MCF 10A (cell line): ENCODE data around the gene CST3. TPM values are rescaled to one million over a fixed set of nuclear protein-coding genes. Genes with fewer than 3 reads are reported as not detected.

Source experiments
- BruUV-seq: library from RNA; stranded (reverse); fragments of 400-500 nt; replicated peaks from 2 replicates; lab custom pipeline; 2021; lab: Mats Ljungman, UMichigan
- CTCF ChIA-PET: fragments of 300-600 bp; sonication (Branson Sonifier 250); formaldehyde crosslinking; extraction: SDS; loops from one replicate; lab custom pipeline; 2021; ENCODE audit warnings: antibody characterized with exemption, inconsistent platforms; lab: Yijun Ruan, JAX
- POLR2A ChIA-PET: fragments of 300-600, 350-650 bp; sonication (Branson Sonifier 250); formaldehyde crosslinking; extraction: SDS; loops from one replicate; lab custom pipeline; 2020; ENCODE audit warnings: antibody characterized with exemption, inconsistent platforms; lab: Yijun Ruan, JAX
- DNase-seq: peaks from one replicate; pipeline ENCODE4 v3.0.0-alpha.2; 2018; ENCODE audit not compliant: unreplicated experiment
- H3K27ac Mint-ChIP-seq: one replicate; pipeline ENCODE4 v1.8.0; 2022; ENCODE audit warnings: mild to moderate bottlenecking, low read depth, mixed read lengths; ENCODE audit not compliant: unreplicated experiment
- H3K27me3 Mint-ChIP-seq: one replicate; pipeline ENCODE4 v1.8.0; 2022; ENCODE audit warnings: mixed read lengths; ENCODE audit not compliant: insufficient read depth, unreplicated experiment
- H3K36me3 Mint-ChIP-seq: one replicate; pipeline ENCODE4 v1.8.0; 2022; ENCODE audit warnings: mild to moderate bottlenecking, moderate library complexity, mixed read lengths; ENCODE audit not compliant: insufficient read depth, unreplicated experiment
- H3K4me1 Mint-ChIP-seq: one replicate; pipeline ENCODE4 v1.8.0; 2022; ENCODE audit warnings: mixed read lengths; ENCODE audit not compliant: insufficient read depth, unreplicated experiment
- H3K4me3 Mint-ChIP-seq: one replicate; pipeline ENCODE4 v1.8.0; 2022; ENCODE audit warnings: mild to moderate bottlenecking, moderate library complexity, mixed read lengths; ENCODE audit not compliant: unreplicated experiment
- H3K9me3 Mint-ChIP-seq: one replicate; pipeline ENCODE4 v1.8.0; 2022; ENCODE audit warnings: mixed read lengths; ENCODE audit not compliant: unreplicated experiment
- intact Hi-C: fragments of 100-400 bp; cut with micrococcal nuclease; formaldehyde crosslinking; loops from 2 replicates; pipeline ENCODE4 v1.14.1; 2022
- total RNA-seq: library from RNA; stranded (reverse); gene quantifications from 2 replicates; pipeline ENCODE4 v1.2.3, GENCODE V29; 2022
- TF ChIP-seq, protein P1 (sequence below): fragments of 200-600 bp; IDR thresholded peaks from one replicate; pipeline ENCODE4 v1.8.0; 2022; ENCODE audit warnings: antibody characterized with exemption, mild to moderate bottlenecking; ENCODE audit not compliant: unreplicated experiment

CST3 gene
- total RNA-seq, 1 experiment from 2014 or later = 303 TPM

GRCh38 chr20:23670361-23670760 lies 32.6 kb upstream of the CST3 start:
- Mint-ChIP-seq H3K4me3 (no peak overlapping the region), H3K36me3 (no peaks in the 10 kb centered on the region), H3K27ac (no peak overlapping the region), H3K9me3 (no peaks in the 10 kb centered on the region), H3K27me3 (peaks cover 6% of the 10 kb centered on the region), H3K4me1 (no peaks in the 10 kb centered on the region)
- ChIA-PET POLR2A (no interaction called here), CTCF (interaction anchor here (0.7 to 1.5 kb wide), 4 partner anchors 8 to 327 kb away, joined by 3 to 8 read pairs (median 4); partner anchors contain the start of gene CST8)
- intact Hi-C loops = no loop called here
- TF ChIP-seq, protein P1, sequence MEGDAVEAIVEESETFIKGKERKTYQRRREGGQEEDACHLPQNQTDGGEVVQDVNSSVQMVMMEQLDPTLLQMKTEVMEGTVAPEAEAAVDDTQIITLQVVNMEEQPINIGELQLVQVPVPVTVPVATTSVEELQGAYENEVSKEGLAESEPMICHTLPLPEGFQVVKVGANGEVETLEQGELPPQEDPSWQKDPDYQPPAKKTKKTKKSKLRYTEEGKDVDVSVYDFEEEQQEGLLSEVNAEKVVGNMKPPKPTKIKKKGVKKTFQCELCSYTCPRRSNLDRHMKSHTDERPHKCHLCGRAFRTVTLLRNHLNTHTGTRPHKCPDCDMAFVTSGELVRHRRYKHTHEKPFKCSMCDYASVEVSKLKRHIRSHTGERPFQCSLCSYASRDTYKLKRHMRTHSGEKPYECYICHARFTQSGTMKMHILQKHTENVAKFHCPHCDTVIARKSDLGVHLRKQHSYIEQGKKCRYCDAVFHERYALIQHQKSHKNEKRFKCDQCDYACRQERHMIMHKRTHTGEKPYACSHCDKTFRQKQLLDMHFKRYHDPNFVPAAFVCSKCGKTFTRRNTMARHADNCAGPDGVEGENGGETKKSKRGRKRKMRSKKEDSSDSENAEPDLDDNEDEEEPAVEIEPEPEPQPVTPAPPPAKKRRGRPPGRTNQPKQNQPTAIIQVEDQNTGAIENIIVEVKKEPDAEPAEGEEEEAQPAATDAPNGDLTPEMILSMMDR = no peak
- no peak for DNase-seq
- BruUV-seq = no TSS peak

DNA sequence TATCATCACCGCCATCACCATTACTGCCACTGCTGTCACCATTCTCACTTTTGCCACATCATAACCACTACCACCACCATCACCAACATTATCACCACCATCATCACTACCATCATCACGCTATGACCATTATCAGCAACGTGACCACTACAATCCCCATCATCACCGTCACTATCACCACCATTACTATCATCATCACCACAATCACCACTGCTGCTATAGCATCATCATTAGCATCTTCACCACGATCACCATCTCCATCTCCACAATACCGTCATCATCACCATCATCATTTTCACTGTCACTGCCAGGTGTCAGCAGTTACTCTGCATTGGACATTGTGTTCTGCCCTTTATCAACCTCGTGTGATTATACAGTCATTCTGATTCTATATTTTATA lies 32.1 kb upstream of the CST3 start:
- Mint-ChIP-seq H3K36me3 (no peaks in the 10 kb centered on the region), H3K9me3 (no peaks in the 10 kb centered on the region), H3K4me1 (no peaks in the 10 kb centered on the region), H3K4me3 (no peak overlapping the region), H3K27ac (no peak overlapping the region), H3K27me3 (peaks cover 1% of the 10 kb centered on the region)
- TF ChIP-seq, protein P1 = no peak
- no TSS peak for BruUV-seq
- CTCF ChIA-PET = interaction anchor here (1.0 to 1.5 kb wide), 3 partner anchors 7 to 327 kb away, joined by 4 to 8 read pairs (median 5); no protein-coding TSS in a partner anchor
- intact Hi-C loops = loop anchor here (10.0 kb wide), 1 partner anchor 55 kb away; no protein-coding TSS in a partner anchor
- no peak for DNase-seq
- POLR2A ChIA-PET = no interaction called here

DNA sequence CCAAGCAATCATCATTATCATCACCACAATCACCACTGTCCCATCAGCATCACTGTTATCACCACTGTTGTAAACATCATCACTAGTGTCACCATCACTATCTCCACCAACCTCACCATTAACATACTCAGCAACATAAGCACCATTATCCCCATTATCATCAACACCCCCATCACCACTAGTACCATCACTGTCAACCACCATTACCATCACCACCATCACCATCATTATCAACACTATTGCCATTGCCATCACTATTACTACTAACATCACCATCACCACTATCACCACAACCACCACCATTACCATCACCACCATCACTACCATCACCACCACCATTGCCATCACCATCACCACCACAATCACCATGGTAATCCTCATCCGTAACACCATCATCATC lies 31.6 kb upstream of the CST3 start:
- no peak for DNase-seq
- intact Hi-C loops = loop anchor here (10.0 kb wide), 1 partner anchor 55 kb away; no protein-coding TSS in a partner anchor
- TF ChIP-seq, protein P1 = no peak
- POLR2A ChIA-PET = no interaction called here
- H3K4me3 Mint-ChIP-seq = no peak overlapping the region
- no peaks in the 10 kb centered on the region for H3K9me3 Mint-ChIP-seq
- H3K27me3 Mint-ChIP-seq = no peaks in the 10 kb centered on the region
- no TSS peak for BruUV-seq
- no peak overlapping the region for H3K27ac Mint-ChIP-seq
- no peaks in the 10 kb centered on the region for H3K4me1 Mint-ChIP-seq
- CTCF ChIA-PET = interaction anchor here (0.6 to 5.0 kb wide), 40 partner anchors 10 to 1872 kb away, joined by 3 to 74 read pairs (median 6); partner anchors contain the start of gene CSTL1
- H3K36me3 Mint-ChIP-seq = no peaks in the 10 kb centered on the region

GRCh38 chr20:23668477-23668951 lies 30.8 kb upstream of the CST3 start:
- DNase-seq = peak; percentile 72
- Mint-ChIP-seq H3K4me1 (no peaks in the 10 kb centered on the region), H3K9me3 (no peaks in the 10 kb centered on the region), H3K27me3 (no peaks in the 10 kb centered on the region), H3K36me3 (no peaks in the 10 kb centered on the region), H3K4me3 (no peak overlapping the region), H3K27ac (no peak overlapping the region)
- TF ChIP-seq, protein P1 = peak; percentile 93
- intact Hi-C loops = loop anchor here (1.0 to 10.0 kb wide), 3 partner anchors 56 to 1250 kb away; no protein-coding TSS in a partner anchor
- no TSS peak for BruUV-seq
- POLR2A ChIA-PET = interaction anchor here (0.6 to 1.2 kb wide), 4 partner anchors 31 to 1324 kb away, joined by 3 to 5 read pairs (median 3); partner anchors contain the start of genes APMAP and CST3
- CTCF ChIA-PET = interaction anchor here (0.6 to 5.0 kb wide), 64 partner anchors 11 to 1873 kb away, joined by 3 to 74 read pairs (median 4); partner anchors contain the start of gene CSTL1
